ENCODE measurements around the gene NKTR. TPM values are rescaled to one million over a fixed set of nuclear protein-coding genes. Genes with fewer than 3 reads are reported as not detected.

Gene NKTR
- total RNA-seq, 1 donor from 2014 or later, result 87.3 TPM

GRCh38 chr3:42581400-42581708 lies 19.1 kb upstream of the NKTR start:
- Histone ChIP-seq H3K27ac (peak overlapping the region; percentile 90), H3K4me1 (peaks cover 28% of the 10 kb centered on the region), H3K27me3 (ENCODE audit: low read depth) (no peaks in the 10 kb centered on the region), H3K4me3 (peak overlapping the region; percentile 85), H3K36me3 (peaks cover 8% of the 10 kb centered on the region), H3K9me3 (no peaks in the 10 kb centered on the region)
- DNase-seq (no peak), ATAC-seq (no peak)
- intact Hi-C loops (cut with DNase I), result no loop called here
- no peak for TF ChIP-seq CTCF (IDR thresholded peaks at IDR 0.05)

- peak; percentile 32 for TF ChIP-seq CTCF (IDR thresholded peaks at IDR 0.05)
- H3K27ac ChIP-seq, result peak within 1 kb of the TSS; percentile 90
- ATAC-seq (peak; percentile 98 to 99), DNase-seq (peak; percentile 97)
- intact Hi-C loops (cut with DNase I), result no loop called here
- H3K4me3 ChIP-seq, result peak within 1 kb of the TSS; percentile 85
- H3K4me1 ChIP-seq, result peaks cover 28% of the 10 kb centered on the region
- no peaks in the 10 kb centered on the region for H3K9me3 ChIP-seq
- H3K36me3 ChIP-seq, result peaks cover 8% of the 10 kb centered on the region
- H3K27me3 ChIP-seq (ENCODE audit: low read depth), result no peaks in the 10 kb centered on the region
Observed at GRCh38 chr3:42581709-42582473, 18.6 kb upstream of the NKTR start, which contains the start of gene SEC22C. Gene SEC22C (minus strand): TSS chr3:42581967. CDS start chr3:42569046, 12,921 bp downstream.

- no peak for ATAC-seq
- H3K27ac ChIP-seq, result peak overlapping the region; percentile 90
Observed at GRCh38 chr3:42582474-42583070, 17.9 kb upstream of the NKTR start.

GRCh38 chr3:42588625-42589024 lies 11.9 kb upstream of the NKTR start:
- H3K27ac ChIP-seq, result no peak overlapping the region
- peaks cover 8% of the 10 kb centered on the region for H3K36me3 ChIP-seq
- ATAC-seq, result no peak
- intact Hi-C loops (cut with DNase I), result no loop called here
- peaks cover 21% of the 10 kb centered on the region for H3K4me1 ChIP-seq
- H3K9me3 ChIP-seq, result no peaks in the 10 kb centered on the region
- no peaks in the 10 kb centered on the region for H3K27me3 ChIP-seq (ENCODE audit: low read depth)
- H3K4me3 ChIP-seq, result no peak overlapping the region
- TF ChIP-seq CTCF (IDR thresholded peaks at IDR 0.05), result no peak
- DNase-seq, result no peak

More at GRCh38 chr3:42582474-42583070, 17.9 kb upstream of the NKTR start:
- H3K4me1 ChIP-seq, result peaks cover 28% of the 10 kb centered on the region
- H3K4me3 ChIP-seq, result peak overlapping the region; percentile 85
- no peak for DNase-seq
- TF ChIP-seq CTCF (IDR thresholded peaks at IDR 0.05), result no peak
- intact Hi-C loops (cut with DNase I), result no loop called here
- no peaks in the 10 kb centered on the region for H3K9me3 ChIP-seq
- no peaks in the 10 kb centered on the region for H3K27me3 ChIP-seq (ENCODE audit: low read depth)
- peaks cover 8% of the 10 kb centered on the region for H3K36me3 ChIP-seq

- TF ChIP-seq CTCF (IDR thresholded peaks at IDR 0.05), result no peak
- intact Hi-C loops (cut with DNase I), result no loop called here
- Histone ChIP-seq H3K27me3 (ENCODE audit: low read depth) (no peaks in the 10 kb centered on the region), H3K27ac (peak overlapping the region; percentile 87), H3K36me3 (peaks cover 17% of the 10 kb centered on the region), H3K4me3 (peak overlapping the region; percentile 80), H3K4me1 (peaks cover 21% of the 10 kb centered on the region), H3K9me3 (no peaks in the 10 kb centered on the region)
- DNase-seq (no peak), ATAC-seq (no peak)
Observed at GRCh38 chr3:42589382-42590109, 10.9 kb upstream of the NKTR start.

All from lower lobe of right lung (tissue), 2 donors.